HG02759 (cell line): ENCODE data around the gene ZNF496.
"Not testable (repeated sequence)": the region's sequence is repeated elsewhere in the genome, so short reads cannot be mapped to it uniquely, and the experiment has no call there.

Experiments used
- ATAC-seq: cut with Tn5 transposase; IDR thresholded peaks from one replicate; pipeline ENCODE4 v1.9.1; 2021; ENCODE audit warnings: mild to moderate bottlenecking, moderate library complexity; ENCODE audit not compliant: unreplicated experiment

Gene ZNF496

DNA sequence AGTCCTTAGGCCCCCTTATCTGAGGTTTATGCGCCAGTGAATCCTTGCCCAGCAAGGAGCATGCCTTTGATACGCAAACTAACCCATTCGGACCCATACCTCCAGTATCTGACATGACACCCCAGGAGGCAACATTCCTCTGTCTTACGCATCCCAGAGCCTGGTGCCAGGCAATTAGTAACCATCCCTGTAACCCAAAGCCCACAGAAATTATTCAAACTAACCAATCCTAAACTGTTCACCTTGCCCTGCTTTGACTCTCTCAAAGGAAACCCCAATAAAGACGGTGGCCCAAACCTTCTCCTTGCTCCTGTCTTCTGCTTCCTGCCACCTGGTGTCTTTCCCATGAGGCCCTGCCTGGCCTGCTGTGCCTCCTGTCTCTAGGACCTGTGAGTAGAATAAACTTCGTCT is 36.4 kb downstream of the ZNF496 start:
- no peak for ATAC-seq

DNA sequence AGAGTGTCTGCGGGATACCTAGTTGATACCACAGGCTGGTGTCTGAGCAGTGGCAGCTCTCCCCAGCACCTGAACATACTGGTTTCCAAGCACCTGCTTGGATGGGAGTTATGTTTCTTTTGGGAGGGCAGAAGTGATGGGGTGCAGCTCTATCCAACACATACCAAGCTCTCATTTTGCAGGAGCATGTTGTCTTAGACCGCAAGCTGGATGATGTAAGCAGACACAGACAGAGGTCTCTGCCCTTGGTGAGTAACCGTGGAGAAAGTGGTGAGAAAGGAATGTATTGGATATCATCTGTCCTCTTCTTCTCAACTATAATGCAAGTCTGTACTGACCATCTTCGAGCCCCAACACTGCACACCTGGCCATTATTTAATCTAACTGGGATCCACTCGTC is 37.4 kb downstream of the ZNF496 start:
- ATAC-seq: no peak

DNA sequence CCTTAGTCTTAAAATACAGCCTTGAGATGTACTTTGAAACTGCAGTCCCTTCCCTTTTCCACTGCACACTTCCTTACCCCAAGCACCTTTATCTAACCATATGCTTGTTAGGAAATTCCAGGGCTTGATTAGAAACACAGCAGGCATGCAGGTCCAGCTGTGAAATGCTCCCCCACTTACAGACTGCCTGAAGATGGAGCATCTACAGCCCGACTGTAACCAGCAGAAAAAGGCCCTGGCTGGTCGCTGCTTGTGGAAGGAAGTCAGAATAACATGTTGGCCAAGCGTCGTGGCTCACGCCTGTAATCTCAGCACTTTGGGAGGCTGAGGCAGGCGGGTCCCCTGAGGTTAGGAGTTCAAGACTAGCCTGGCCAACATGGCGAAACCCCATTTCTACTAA is 38.6 kb downstream of the ZNF496 start:
- ATAC-seq: no peak

DNA sequence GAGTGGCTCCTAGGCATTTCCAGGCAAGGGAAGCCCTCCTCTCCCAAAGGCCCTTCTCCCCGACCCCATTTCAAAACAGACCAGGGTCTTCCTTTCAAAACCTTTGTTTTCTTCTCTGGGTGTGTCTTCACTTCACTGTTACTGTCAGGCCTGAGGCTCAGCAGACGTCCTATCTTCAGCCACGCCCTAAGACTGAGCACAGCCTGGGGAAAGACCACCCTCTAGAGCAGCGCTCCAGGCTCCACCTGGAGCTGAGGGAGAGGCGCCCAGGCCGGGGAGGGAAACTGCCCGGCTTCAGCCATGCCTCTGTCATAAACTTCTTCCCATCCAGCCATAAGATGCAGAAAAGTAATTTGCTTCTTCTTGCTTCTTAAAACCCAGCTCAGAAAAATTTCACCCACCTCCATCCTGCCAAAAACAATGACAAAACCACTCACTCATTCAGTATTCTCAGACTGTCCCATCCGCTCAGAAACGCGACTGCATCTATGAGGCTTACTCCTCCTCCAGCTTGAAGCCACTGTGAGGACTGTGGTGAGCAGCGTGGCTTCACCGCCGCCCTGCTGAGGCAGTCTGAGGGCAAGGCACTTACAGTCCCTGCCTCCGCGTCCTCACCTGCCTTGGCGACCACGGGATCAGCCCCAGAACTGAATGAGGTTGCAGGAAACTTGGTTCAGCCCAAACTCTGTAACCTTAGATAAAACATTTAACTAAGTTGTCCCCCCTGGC is 39.7 kb downstream of the ZNF496 start:
- ATAC-seq: no peak

DNA sequence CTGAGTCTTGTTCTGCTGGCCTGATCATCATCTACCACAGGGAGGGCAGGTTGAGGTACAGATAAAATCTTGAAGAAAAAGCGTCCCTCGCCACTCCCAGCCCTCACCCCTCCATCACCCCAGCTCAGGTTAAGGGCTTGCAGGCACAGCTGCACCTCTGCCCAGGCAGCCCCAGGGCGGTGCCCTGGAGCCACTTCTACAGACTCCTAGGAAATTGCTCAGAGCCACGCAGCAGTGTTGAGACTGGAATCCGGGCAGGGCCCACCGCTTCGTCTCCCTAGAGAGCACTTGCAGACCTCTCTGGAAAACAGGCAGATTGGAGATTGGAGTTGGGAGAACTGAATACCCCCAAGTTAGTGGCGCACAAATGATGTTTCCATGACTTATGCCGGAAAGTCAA is 40.5 kb downstream of the ZNF496 start:
- ATAC-seq: no peak

DNA sequence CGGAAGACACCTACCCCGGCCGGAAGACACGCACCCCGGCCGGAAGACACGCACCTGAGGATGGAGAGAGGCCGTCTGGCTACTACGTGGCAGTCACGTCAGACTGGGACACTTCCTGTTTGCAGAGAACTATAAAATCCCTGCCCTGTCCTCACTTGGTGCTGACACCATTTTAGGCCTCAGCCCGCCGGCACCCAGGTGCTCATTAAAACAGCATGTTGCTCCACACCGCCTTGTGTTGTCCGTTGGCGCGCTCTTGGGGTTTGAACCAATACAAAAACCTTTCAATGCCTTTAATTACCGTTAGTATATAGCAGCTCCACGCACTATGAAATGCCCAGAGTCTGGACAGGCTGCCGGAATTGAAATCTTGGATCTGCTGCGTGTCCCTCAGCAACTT is 41.1 kb downstream of the ZNF496 start:
- ATAC-seq: no peak

DNA sequence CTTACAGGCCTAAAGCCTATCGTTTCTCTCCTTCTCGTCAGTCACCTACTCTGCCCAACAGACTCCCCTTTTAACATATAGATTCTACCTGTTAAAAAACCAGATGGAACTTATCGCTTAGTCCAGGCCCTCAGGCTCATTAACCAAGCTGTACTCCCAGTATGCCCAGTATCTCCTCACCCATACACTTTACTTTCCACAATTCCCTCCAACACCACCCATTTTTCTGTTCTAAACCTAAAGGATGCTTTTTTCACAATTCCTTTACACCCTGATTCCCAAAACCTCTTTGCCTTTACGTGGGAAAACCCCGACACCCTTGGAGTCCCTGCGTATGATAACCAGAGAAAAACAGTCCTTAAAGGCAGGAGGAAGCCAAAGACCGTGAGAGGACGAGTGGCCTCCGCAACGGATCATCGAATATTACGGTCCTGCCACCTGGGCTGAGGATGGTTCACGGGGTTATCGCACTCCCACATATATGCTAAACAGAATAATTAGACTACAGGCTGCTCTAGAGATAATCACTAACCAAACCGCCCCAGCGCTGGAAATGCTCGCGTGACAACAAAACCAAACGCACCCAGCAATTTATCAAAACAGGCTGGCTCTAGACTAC is 42.3 kb downstream of the ZNF496 start:
- not testable (repeated sequence) for ATAC-seq

DNA sequence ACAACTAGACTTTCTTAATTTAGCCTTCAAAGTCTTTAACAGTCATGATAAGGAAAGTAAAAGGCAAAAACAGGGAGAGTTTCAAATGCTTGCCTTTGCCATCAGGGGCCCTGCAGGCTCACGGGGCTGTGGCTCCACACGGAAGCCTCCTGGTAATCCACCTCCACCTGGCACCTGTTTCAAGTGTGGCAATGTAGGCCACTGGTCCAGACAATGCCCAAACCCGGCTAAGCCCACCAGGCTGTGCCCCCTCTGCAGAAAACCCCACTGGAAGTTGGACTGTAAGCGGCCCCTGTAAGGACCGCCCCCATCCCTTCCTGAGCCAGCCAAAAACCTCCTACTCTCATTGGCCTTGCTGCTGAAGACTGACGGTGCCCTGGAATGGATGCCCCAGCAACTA is 43.3 kb downstream of the ZNF496 start:
- ATAC-seq: no peak

DNA sequence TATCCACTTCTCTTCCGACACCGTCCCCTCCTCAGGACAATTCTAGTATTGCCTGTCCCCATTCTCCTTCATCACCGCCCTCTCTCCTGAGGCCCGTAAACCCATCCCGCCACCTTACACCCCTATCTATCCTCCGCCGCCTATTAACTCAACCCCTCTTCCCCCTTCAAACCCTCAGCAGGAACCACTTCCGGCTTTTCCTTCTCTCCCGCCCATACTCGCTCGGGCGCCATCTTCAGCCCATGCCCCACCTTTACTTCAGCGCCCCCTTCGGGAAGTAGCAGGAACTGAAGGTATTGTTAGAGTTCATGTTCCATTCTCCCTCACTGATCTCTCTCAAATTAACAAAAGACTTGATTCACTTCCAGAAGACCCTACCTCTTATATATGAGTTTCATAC is 44.2 kb downstream of the ZNF496 start:
- ATAC-seq: no peak

DNA sequence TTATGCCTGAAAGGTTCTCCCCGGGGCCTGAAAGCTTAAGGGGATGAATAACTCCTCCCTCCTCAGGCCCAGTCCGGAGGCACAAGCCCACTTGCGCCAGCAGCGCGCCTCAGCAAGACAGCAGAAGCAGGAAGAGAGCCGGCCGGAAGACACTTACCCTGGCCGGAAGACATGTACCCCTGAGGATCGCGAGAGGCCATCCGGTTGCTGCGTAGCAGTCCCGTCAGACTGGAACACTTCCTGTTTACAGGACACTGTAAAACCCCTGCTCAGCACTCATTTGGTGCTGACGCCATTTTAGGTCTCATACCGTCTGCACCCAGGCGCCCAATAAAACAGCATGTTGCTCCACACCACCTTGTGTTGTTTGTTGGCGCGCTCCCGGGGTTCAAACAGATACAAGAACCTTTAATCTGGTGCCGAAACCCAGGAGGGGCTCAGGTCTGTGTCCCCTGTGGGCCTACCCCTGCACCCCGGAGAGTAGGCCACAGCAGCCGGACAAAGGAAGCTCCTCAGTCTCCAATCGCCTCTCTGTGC is 45.5 kb downstream of the ZNF496 start:
- ATAC-seq: no peak

DNA sequence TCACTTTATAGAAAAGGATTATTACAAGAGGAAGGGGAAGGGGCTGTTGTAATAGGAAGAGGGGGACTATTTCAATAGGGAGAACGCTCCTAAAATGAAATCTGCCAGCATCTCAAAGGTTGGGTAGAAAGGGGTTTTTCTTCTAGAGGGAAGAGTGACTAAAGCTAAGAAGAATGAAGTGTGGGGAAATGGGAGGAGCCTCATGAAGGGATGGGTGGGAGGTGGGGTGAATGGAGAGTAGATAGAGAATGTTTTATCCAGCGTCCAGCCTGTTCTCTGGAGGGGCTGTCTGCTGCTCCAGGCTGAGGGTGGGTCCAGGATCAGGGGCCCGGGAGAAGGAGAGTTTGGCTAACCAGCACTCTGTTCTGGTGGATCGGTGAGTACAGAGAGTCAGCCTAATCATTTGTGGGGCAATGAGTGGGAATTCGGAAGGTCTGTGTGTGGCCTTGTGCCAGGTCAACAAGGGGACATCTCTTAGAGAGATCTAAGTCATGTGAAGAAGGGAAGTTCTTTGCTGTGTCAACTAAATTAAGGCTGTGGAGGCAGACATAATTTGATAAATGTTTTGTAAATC is 50.6 kb downstream of the ZNF496 start:
- ATAC-seq: no peak

DNA sequence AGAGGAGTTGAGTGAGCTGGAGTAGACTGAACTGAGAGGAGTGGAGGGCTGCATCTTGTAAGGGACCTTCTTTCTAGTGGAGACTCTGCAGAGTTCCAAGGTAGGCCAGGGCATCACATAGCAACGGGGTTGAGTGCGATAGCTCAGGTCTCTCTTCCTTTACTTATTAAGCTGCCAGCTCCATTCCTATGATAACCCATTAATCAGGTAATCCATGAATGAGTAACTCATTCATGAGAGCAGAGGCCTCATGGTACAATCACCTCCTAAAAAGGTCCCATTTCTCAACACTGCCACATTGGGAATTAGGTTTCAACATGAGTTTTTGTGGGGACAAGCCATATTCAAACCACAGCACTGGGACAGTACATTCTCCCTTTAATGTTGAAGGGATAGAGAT is 54.5 kb downstream of the ZNF496 start:
- ATAC-seq: no peak

DNA sequence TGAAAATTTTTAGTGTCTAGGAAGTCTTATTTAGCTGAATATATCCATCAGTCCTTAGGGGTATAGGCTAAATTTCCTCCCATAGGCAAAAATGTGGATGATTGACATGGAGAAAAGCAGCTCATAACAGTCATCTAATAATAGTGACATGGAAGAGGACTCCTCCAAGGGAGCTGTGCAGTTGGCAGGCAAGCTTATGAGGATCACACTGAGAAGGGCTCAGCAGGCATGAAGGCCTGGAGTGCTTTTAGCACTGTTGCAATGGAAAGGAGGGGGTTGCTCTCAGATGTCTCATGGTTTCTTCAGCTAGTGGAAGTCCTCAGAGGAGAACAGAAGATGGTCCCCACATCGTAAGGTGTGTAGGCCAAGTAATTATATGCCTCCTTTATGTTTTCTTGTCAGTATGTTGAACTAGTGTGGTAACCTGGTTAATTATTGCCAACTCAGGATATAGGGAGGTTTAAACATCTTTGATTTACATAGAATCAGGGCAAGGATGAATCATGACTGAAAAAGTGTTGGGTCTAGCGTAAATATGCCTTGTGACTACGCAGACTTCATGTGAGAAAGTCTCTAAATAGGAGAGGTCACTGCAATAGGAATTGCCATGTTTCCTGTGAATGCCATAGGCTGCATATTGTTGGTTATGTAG is 56.9 kb downstream of the ZNF496 start:
- ATAC-seq: no peak

DNA sequence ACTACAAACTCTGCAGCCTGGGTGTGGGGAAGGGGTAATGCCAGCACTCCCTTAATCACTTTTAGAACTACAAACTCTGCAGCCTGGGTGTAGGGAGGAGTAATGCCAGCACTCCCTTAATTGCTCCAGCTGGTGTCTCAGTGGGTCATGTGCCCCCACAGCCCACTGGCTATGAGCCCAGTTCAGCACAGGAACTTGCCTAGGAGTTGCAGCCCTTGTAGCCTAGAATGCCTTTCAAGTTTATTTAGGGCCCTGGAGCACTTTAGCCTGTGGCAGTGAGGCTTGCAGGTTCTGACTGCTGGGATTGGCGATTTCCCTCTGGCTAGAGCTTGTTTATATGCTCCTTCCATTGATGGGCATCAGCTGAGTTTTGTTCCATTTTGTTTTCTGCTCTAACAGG is 58.7 kb downstream of the ZNF496 start:
- no peak for ATAC-seq

DNA sequence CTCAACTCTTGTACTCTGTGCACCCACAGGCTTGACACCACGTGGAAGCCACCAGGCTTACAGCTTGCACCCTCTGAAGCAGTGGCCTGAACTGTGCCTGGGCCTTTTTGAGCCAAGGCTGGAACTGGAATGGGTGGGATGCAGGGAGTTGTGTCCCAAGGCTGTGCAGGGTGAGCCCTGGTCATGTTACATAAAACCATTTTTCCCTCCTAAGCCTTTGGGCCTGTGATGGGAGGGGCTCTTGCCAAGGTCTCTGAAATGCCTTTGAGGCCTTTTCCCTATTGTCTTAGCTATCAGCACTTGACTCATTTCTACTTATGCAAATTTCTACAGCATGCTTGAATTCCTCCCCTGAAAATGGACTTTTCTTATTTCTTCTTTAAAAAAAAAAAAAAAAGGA is 61.7 kb downstream of the ZNF496 start:
- no peak for ATAC-seq

DNA sequence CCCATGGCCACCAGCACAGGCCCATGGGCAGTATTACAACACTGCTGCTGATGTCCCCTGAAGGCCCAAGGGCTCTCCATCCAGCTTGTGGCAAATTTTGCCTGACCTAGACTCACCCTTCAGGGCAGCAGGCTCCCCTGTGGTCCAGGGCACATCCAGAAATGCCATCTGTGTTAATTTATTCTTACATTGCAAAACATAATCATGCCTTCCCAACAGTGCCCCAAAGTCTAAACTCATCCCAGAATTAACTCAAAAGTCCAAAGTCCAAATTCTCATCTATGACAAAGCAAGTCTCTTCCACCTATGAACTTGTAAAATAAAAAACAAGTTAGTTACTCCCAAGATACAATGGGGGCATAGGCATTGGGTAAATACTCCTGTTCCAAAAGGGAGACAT is 62.5 kb downstream of the ZNF496 start:
- no peak for ATAC-seq

DNA sequence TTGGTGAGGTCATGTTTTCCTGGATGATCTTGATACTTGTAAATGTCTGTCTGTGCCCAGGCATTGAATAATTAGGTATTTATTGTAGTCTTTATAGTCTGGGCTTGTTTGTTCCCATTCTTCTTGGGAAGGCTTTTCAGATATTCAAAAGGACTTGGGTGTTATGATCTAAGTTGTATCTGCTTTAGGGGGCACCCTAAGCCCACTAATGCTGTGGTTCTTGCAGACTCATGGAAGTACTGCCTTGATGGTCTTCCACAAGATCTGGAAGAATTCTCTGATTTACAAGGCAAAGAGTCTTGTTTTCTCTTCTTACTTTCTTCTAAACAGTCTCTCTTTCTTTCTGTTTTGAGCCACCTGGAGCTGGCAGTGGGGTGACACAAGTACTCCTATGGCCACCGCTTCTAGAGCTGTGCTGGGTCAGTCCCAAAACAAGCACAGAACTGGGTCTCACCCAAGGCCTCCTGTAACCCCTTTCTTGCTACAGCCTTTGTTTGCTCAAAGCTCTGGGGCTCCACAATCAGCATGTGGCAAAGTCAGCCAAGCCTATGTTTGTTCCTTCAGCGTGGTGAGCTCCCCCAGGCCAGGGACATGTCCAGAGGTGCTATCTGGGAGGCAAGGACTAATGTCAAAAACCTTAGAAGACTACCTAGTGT is 63.1 kb downstream of the ZNF496 start:
- ATAC-seq: no peak

DNA sequence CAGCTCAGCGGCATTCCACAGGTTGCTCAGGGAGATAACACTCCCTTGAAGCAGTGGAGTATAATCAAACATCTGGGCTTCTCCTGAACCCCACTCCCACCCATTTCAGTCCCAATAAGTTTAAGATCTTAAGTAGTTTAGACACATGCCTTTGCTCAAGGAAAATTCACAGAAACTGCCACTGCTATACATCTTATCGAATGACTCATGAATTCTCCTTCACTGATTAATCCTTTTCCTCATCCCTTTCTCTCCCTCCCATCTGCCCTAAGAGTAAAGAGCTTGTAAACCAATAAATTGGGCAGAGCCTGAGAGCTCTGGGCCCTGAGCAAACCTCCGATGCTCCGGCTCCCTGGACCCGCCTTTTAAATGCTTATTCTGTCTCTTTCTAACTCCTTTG is 65.6 kb downstream of the ZNF496 start:
- no peak for ATAC-seq

DNA sequence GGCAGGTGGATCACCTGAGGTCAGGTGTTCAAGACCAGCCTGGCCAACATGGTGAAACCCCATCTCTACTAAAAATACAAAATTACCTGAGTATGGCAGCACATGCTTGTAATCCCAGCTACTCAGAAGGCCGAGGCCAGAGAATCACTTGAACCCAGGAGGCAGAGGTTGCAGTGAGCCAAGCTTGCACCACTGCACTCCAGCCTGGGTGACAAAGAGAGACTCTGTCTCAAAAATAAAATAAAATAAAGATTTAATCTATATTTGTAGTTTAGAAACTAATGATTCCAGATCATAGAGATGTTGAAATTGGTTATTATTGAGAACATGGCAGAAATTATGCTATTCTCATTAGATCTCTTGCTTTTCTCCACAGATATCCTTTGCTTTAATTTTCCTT is 75.9 kb downstream of the ZNF496 start, which contains the start of gene VN1R5:
VN1R5 (plus strand) TSS at position 301 of the 400 bp plus-strand sequence.
- not testable (repeated sequence) for ATAC-seq

DNA sequence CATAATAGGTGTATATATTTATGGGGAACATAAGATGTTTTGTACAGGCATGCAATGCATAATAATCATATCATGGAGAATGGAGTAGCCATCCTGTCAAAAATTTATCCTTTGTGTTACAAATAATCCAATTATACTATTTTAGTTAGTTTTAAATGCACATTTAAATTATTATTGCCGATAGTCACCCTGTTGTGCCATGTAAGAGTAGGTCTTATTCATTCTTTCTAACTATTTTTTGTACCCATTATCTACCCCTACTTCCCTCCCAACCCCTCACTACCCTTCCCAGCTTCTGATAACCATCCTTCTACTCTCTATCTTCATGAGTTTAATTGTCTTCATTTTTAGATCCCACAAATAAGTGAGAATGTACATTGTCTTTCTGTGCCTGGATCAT is 84.1 kb downstream of the ZNF496 start:
- no peak for ATAC-seq
